HCT116 (cell line): Measurements from ENCODE around the gene RIN3. TPM values are rescaled to one million over a fixed set of nuclear protein-coding genes. Genes with fewer than 3 reads are reported as not detected.

Experiments
- ATAC-seq: fragments of 200-7000 bp; cut with Tn5 transposase; 2 replicates; pipeline ENCODE4 v1.9.1; 2020; ENCODE audit warnings: mild to moderate bottlenecking, moderate library complexity
- BruUV-seq: library from RNA; stranded (reverse); fragments of 400-500 nt; replicated peaks from 2 replicates; lab custom pipeline; 2021; lab: Mats Ljungman, UMichigan
- CTCF ChIA-PET: fragments of 300-600 bp; sonication (Branson Sonifier 250); formaldehyde crosslinking; loops from one replicate; lab custom pipeline; 2021; ENCODE audit warnings: antibody characterized with exemption; lab: Charles Lee
- POLR2A ChIA-PET: fragments of 300-600, 350-600 bp; sonication (Branson Sonifier 250); formaldehyde crosslinking; loops from one replicate; lab custom pipeline; 2021; ENCODE audit warnings: antibody characterized with exemption; lab: Charles Lee
- RAD21 ChIA-PET, 2 experiments: fragments of 300-600 bp; sonication (Branson Sonifier 250); formaldehyde crosslinking; loops; one replicate each; lab custom pipeline; 2023; ENCODE audit warnings: low total read pairs in 2 of 2; ENCODE audit not compliant: uncharacterized antibody in 2 of 2, unreplicated experiment in 2 of 2, low non-redundant PET in 1 of 2; lab: Charles Lee
- DNase-seq: peaks from one replicate; pipeline ENCODE4 v3.0.0-alpha.2; 2010; ENCODE audit warnings: low read depth, low spot score
- H2AFZ ChIP-seq: fragments of 200-600 bp; shearing (Covaris generic), sonication (generic); 2 replicates; pipeline ENCODE4 v1.6.1; 2017; ENCODE audit warnings: low read depth, mixed run types, mixed read lengths, antibody characterized with exemption, low read length; ENCODE audit not compliant: poor library complexity, severe bottlenecking
- H3K27ac ChIP-seq: 2 replicates; pipeline ENCODE4 v1.5.1; 2012; ENCODE audit warnings: low read depth, low read length
- H3K27me3 ChIP-seq: fragments of 200-600 bp; sonication (generic); 2 replicates; pipeline ENCODE4 v1.6.1; 2016; ENCODE audit warnings: mixed run types, low read length, mixed read lengths; ENCODE audit not compliant: insufficient read depth
- H3K36me3 ChIP-seq, 2 experiments: fragments of 200-500 bp in 1 of 2; fragments of 200-600 bp in 1 of 2; sonication (Bioruptor generic) in 1 of 2; sonication (generic) in 1 of 2; 2 replicates each; pipeline versions ENCODE4 v1.5.1 to v1.6.1; 2014 to 2016; ENCODE audit warnings: low read length in 2 of 2, inconsistent platforms in 1 of 2, mixed read lengths in 1 of 2, mixed run types in 1 of 2; ENCODE audit not compliant: insufficient read depth in 2 of 2, control insufficient read depth in 1 of 2
- H3K4me1 ChIP-seq, 2 experiments: fragments of 200-600 bp in 1 of 2; sonication (generic) in 1 of 2; 2 replicates each; pipeline versions ENCODE4 v1.5.1 to v1.6.1; 2012 to 2017; ENCODE audit warnings: low read length in 2 of 2, inconsistent platforms in 1 of 2, mild to moderate bottlenecking in 1 of 2, mixed read lengths in 1 of 2, mixed run types in 1 of 2, moderate library complexity in 1 of 2; ENCODE audit not compliant: insufficient read depth in 2 of 2, control insufficient read depth in 1 of 2
- H3K4me2 ChIP-seq: fragments of 200-600 bp; sonication (generic); 2 replicates; pipeline ENCODE4 v1.6.1; 2017; ENCODE audit warnings: mixed run types, low read length, mixed read lengths
- H3K4me3 ChIP-seq, 2 experiments: fragments of 200-600 bp in 1 of 2; sonication (generic) in 1 of 2; replicated peaks in 1 of 2; 2 replicates each; pipeline ENCODE4 v1.5.1; 2011 to 2016; ENCODE audit warnings: low read length in 2 of 2, control low read depth in 1 of 2, low read depth in 1 of 2, mild to moderate bottlenecking in 1 of 2, mixed read lengths in 1 of 2, mixed run types in 1 of 2
- H3K79me2 ChIP-seq: fragments of 200-600 bp; sonication (generic); 2 replicates; pipeline ENCODE4 v1.6.1; 2017; ENCODE audit warnings: mild to moderate bottlenecking, mixed run types, low read length, moderate library complexity, mixed read lengths; ENCODE audit not compliant: insufficient read depth
- H3K9ac ChIP-seq: fragments of 200-600 bp; sonication (generic); 2 replicates; pipeline ENCODE4 v1.6.1; 2016; ENCODE audit warnings: low read length, mixed read lengths
- H3K9me2 ChIP-seq: fragments of 200-600 bp; sonication (generic), shearing (Covaris generic); 2 replicates; pipeline ENCODE4 v1.6.1; 2017; ENCODE audit warnings: mixed run types, mild to moderate bottlenecking, moderate library complexity; ENCODE audit not compliant: insufficient read depth
- H3K9me3 ChIP-seq, 2 experiments: fragments of 200-500 bp in 1 of 2; fragments of 200-600 bp in 1 of 2; sonication (Bioruptor generic) in 1 of 2; sonication (generic) in 1 of 2; 2 replicates each; pipeline ENCODE4 v1.6.1; 2014 to 2017; ENCODE audit warnings: low read length in 2 of 2, mixed read lengths in 2 of 2, inconsistent platforms in 1 of 2, low read depth in 1 of 2, mild to moderate bottlenecking in 1 of 2, mixed run types in 1 of 2, moderate library complexity in 1 of 2; ENCODE audit not compliant: control insufficient read depth in 1 of 2, insufficient read depth in 1 of 2
- H4K20me1 ChIP-seq: fragments of 200-600 bp; sonication (generic), shearing (Covaris generic); 2 replicates; pipeline ENCODE4 v1.6.1; 2017; ENCODE audit warnings: mixed run types, mild to moderate bottlenecking, moderate library complexity; ENCODE audit not compliant: insufficient read depth
- ATF3 ChIP-seq: IDR thresholded peaks from 2 replicates; pipeline ENCODE4 v1.6.1; 2012
- CBX3 ChIP-seq: IDR thresholded peaks from 2 replicates; pipeline ENCODE4 v1.6.1; 2012; ENCODE audit warnings: low read depth
- CEBPB ChIP-seq: IDR thresholded peaks from 2 replicates; pipeline ENCODE4 v1.6.1; 2012; ENCODE audit warnings: low read depth
- EGR1 ChIP-seq: IDR thresholded peaks from 2 replicates; pipeline ENCODE4 v1.6.1; 2012; ENCODE audit warnings: low read depth
- EZH2phosphoT487 ChIP-seq: fragments of 200-600 bp; IDR thresholded peaks from 2 replicates; pipeline ENCODE4 v1.6.1; 2018; ENCODE audit warnings: antibody characterized with exemption, borderline replicate concordance
- FOSL1 ChIP-seq: IDR thresholded peaks from 2 replicates; pipeline ENCODE4 v1.6.1; 2012; ENCODE audit warnings: low read depth
- JUND ChIP-seq: IDR thresholded peaks from 2 replicates; pipeline ENCODE4 v1.6.1; 2012
- MAX ChIP-seq: IDR thresholded peaks from 2 replicates; pipeline ENCODE4 v1.6.1; 2012
- POLR2AphosphoS5 ChIP-seq: IDR thresholded peaks from 2 replicates; pipeline ENCODE4 v1.6.1; 2011; ENCODE audit warnings: mild to moderate bottlenecking, low read depth, low read length, moderate library complexity
- REST ChIP-seq: IDR thresholded peaks from 2 replicates; pipeline ENCODE4 v1.6.1; 2012; ENCODE audit warnings: low read depth
- SIN3A ChIP-seq: IDR thresholded peaks from 2 replicates; pipeline ENCODE4 v1.6.1; 2012; ENCODE audit warnings: low read depth
- SP1 ChIP-seq: IDR thresholded peaks from 2 replicates; pipeline ENCODE4 v1.6.1; 2012; ENCODE audit warnings: low read depth
- TCF7L2 ChIP-seq: IDR thresholded peaks from 2 replicates; pipeline ENCODE4 v1.7.0; 2011; ENCODE audit warnings: borderline replicate concordance, inconsistent platforms; ENCODE audit not compliant: insufficient read depth, insufficient read length; ENCODE audit errors: extremely low read depth
- YY1 ChIP-seq: IDR thresholded peaks from 2 replicates; pipeline ENCODE4 v1.6.1; 2011; ENCODE audit warnings: low read length, low read depth, moderate library complexity, mild to moderate bottlenecking; ENCODE audit not compliant: insufficient replicate concordance; ENCODE audit errors: extremely low read depth
- ZNF274 ChIP-seq: fragments of 200-500 bp; sonication (Bioruptor generic); IDR thresholded peaks from 2 replicates; pipeline ENCODE4 v1.6.1; 2014; ENCODE audit warnings: mild to moderate bottlenecking, low read depth, low read length, inconsistent platforms
- intact Hi-C: fragments of 100-400 bp; cut with micrococcal nuclease; formaldehyde crosslinking; loops from 2 replicates; pipeline ENCODE4 v1.10.0; 2022
- total RNA-seq: library from RNA; stranded (reverse); gene quantifications from one replicate; pipeline ENCODE4 v1.2.1, GENCODE V29; 2021; ENCODE audit not compliant: unreplicated experiment
- TF ChIP-seq, protein P1 (sequence below): IDR thresholded peaks from 2 replicates; pipeline ENCODE4 v1.6.1; 2011; ENCODE audit warnings: mild to moderate bottlenecking, low read length, moderate library complexity; ENCODE audit not compliant: insufficient replicate concordance; ENCODE audit errors: extremely low read depth

The RIN3 gene
- total RNA-seq, 1 experiment from 2014 or later: 22.2 TPM

DNA sequence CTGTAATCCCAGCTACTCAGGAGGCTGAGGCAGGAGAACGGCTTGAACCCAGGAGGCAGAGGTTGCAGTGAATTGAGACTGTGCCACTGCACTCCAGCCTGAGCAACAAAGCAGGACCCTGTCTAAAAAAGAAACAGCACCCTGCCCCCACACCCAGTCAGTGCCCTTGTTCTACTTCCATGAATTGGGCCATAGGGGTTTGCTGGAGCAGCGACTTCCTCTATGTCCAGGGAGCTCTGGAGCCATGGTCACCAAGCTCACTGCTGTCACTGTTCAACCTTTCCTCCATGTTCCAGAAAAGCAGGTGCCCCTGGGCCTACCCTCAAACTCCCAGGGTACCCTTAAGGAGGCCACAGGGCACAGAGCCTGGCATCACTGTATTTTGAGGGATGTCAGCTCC lies 116.8 kb downstream of the RIN3 start:
- Histone ChIP-seq H3K4me3 (no peak overlapping the region), H4K20me1 (no peaks in the 10 kb centered on the region), H3K36me3 (peaks cover 0 to 13% of the 10 kb centered on the region in 2 experiments; a peak in 1 of 4 replicates), H3K4me1 (peaks cover 9 to 39% of the 10 kb centered on the region in 2 experiments), H2AFZ (no peak overlapping the region), H3K9ac (no peak overlapping the region), H3K9me3 (peaks cover 12 to 21% of the 10 kb centered on the region in 2 experiments; a peak in 3 of 4 replicates), H3K27ac (no peak overlapping the region), H3K4me2 (no peak overlapping the region), H3K9me2 (no peaks in the 10 kb centered on the region), H3K79me2 (no peaks in the 10 kb centered on the region), H3K27me3 (no peaks in the 10 kb centered on the region)
- RAD21 ChIA-PET: no interaction called here
- ATAC-seq: no peak
- intact Hi-C loops: no loop called here
- CTCF ChIA-PET: no interaction called here
- DNase-seq: no peak
- TF ChIP-seq REST (no peak), YY1 (no peak), JUND (no peak), ZNF274 (no peak)
- no TSS peak for BruUV-seq
- POLR2A ChIA-PET: no interaction called here

- ChIA-PET CTCF (no interaction called here), RAD21 (no interaction called here), POLR2A (no interaction called here)
- H3K4me3 ChIP-seq: no peak overlapping the region
- no peak overlapping the region for H3K4me2 ChIP-seq
- intact Hi-C loops: no loop called here
- DNase-seq: no peak
- H3K9ac ChIP-seq: no peak overlapping the region
- BruUV-seq: no TSS peak
- no peaks in the 10 kb centered on the region for H3K79me2 ChIP-seq
- H3K4me1 ChIP-seq: peaks cover 2 to 32% of the 10 kb centered on the region in 2 experiments
- H3K9me2 ChIP-seq: no peaks in the 10 kb centered on the region
- peaks cover 12 to 20% of the 10 kb centered on the region in 2 experiments; a peak in 3 of 4 replicates for H3K9me3 ChIP-seq
- no peak for ATAC-seq
- H3K27me3 ChIP-seq: no peaks in the 10 kb centered on the region
- peaks cover 0 to 13% of the 10 kb centered on the region in 2 experiments; a peak in 1 of 4 replicates for H3K36me3 ChIP-seq
- H2AFZ ChIP-seq: no peak overlapping the region
- H4K20me1 ChIP-seq: no peaks in the 10 kb centered on the region
- no peak overlapping the region for H3K27ac ChIP-seq
- TF ChIP-seq MAX: no peak
- no peak for TF ChIP-seq SP1
- no peak for TF ChIP-seq EZH2phosphoT487
- no peak for TF ChIP-seq ATF3
- TF ChIP-seq JUND: no peak
- no peak for TF ChIP-seq ZNF274
- no peak for TF ChIP-seq CEBPB
- no peak for TF ChIP-seq EGR1
- TF ChIP-seq FOSL1: no peak
- no peak for TF ChIP-seq TCF7L2
- TF ChIP-seq, protein P1, sequence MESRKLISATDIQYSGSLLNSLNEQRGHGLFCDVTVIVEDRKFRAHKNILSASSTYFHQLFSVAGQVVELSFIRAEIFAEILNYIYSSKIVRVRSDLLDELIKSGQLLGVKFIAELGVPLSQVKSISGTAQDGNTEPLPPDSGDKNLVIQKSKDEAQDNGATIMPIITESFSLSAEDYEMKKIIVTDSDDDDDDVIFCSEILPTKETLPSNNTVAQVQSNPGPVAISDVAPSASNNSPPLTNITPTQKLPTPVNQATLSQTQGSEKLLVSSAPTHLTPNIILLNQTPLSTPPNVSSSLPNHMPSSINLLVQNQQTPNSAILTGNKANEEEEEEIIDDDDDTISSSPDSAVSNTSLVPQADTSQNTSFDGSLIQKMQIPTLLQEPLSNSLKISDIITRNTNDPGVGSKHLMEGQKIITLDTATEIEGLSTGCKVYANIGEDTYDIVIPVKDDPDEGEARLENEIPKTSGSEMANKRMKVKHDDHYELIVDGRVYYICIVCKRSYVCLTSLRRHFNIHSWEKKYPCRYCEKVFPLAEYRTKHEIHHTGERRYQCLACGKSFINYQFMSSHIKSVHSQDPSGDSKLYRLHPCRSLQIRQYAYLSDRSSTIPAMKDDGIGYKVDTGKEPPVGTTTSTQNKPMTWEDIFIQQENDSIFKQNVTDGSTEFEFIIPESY: no peak
- TF ChIP-seq POLR2AphosphoS5: no peak
- no peak for TF ChIP-seq SIN3A
- TF ChIP-seq CBX3: no peak
Observed at GRCh38 chr14:92631098-92631497, 117.5 kb downstream of the RIN3 start.
